Natural killer cell treated with Interleukin-12 subunit alpha and Interleukin-12 subunit beta and Interleukin-15 and Interleukin-18, amount 100 ng/mL, for 72 hours (primary cell): Measurements from ENCODE around the gene MTCL1. TPM values are rescaled to one million over a fixed set of nuclear protein-coding genes. Genes with fewer than 3 reads are reported as not detected.

Experiments
- ATAC-seq, 2 donors: fragments of 150-1000 bp; cut with Tn5 transposase in 1 of 2; sonication (Bioruptor Pico), chemical (Tn5 transposase) in 1 of 2; 2 replicates each; pipeline ENCODE4 v1.10.0; 2021
- DNase-seq: peaks from one replicate; pipeline ENCODE4 v3.0.0; 2022; ENCODE audit warnings: low spot score
- H3K27ac Mint-ChIP-seq, 2 donors: 1 replicate in 1 of 2; 2 replicates in 1 of 2; pipeline ENCODE4 v1.8.0; 2022; ENCODE audit warnings: mixed read lengths in 2 of 2, mild to moderate bottlenecking in 1 of 2, moderate library complexity in 1 of 2
- H3K27me3 Mint-ChIP-seq, 2 donors: 1 replicate in 1 of 2; 2 replicates in 1 of 2; pipeline ENCODE4 v1.8.0; 2022; ENCODE audit warnings: mixed read lengths in 2 of 2
- H3K36me3 Mint-ChIP-seq: one replicate; pipeline ENCODE4 v1.8.0; 2022; ENCODE audit warnings: mixed read lengths
- H3K4me1 Mint-ChIP-seq, 2 donors: 1 replicate in 1 of 2; 2 replicates in 1 of 2; pipeline ENCODE4 v1.8.0; 2022; ENCODE audit warnings: low read depth in 2 of 2, mixed read lengths in 2 of 2, mild to moderate bottlenecking in 1 of 2
- H3K4me3 Mint-ChIP-seq: one replicate; pipeline ENCODE4 v1.8.0; 2022; ENCODE audit warnings: mixed read lengths
- H3K9me3 Mint-ChIP-seq: 2 replicates; pipeline ENCODE4 v1.8.0; 2022; ENCODE audit warnings: mixed read lengths
- total RNA-seq, 2 donors: library from RNA; stranded (reverse); gene quantifications; one replicate each; pipeline ENCODE4 v1.2.3, GENCODE V29; 2022

MTCL1 gene
- total RNA-seq, 2 donors from 2014 or later, result 0.38 to 0.50 TPM

- Mint-ChIP-seq H3K27ac (no peak overlapping the region), H3K36me3 (no peaks in the 10 kb centered on the region), H3K27me3 (peaks cover 9 to 18% of the 10 kb centered on the region in 2 donors), H3K9me3 (peaks cover 6% of the 10 kb centered on the region), H3K4me3 (no peak overlapping the region), H3K4me1 (no peaks in the 10 kb centered on the region)
- DNase-seq (no peak), ATAC-seq (no peak)
Observed at GRCh38 chr18:8834881-8835280, 129.5 kb downstream of the MTCL1 start.

- peaks cover 9 to 13% of the 10 kb centered on the region in 2 donors for H3K27me3 Mint-ChIP-seq
- H3K36me3 Mint-ChIP-seq, result no peaks in the 10 kb centered on the region
- no peak for ATAC-seq
- no peak overlapping the region for H3K27ac Mint-ChIP-seq
- peaks cover 6% of the 10 kb centered on the region for H3K9me3 Mint-ChIP-seq
- H3K4me1 Mint-ChIP-seq, result no peaks in the 10 kb centered on the region
- DNase-seq, result no peak
- H3K4me3 Mint-ChIP-seq, result no peak overlapping the region
Observed at GRCh38 chr18:8835521-8835953, 130.2 kb downstream of the MTCL1 start.

- Mint-ChIP-seq H3K4me3 (no peak overlapping the region), H3K4me1 (no peaks in the 10 kb centered on the region), H3K27me3 (peaks cover 7 to 10% of the 10 kb centered on the region in 2 donors), H3K36me3 (no peaks in the 10 kb centered on the region), H3K27ac (no peak overlapping the region), H3K9me3 (peaks cover 4% of the 10 kb centered on the region)
- ATAC-seq, result no peak
- DNase-seq, result no peak
Observed at GRCh38 chr18:8839281-8839680, 133.9 kb downstream of the MTCL1 start.

- Mint-ChIP-seq H3K9me3 (no peaks in the 10 kb centered on the region), H3K4me3 (no peak overlapping the region), H3K27me3 (peaks cover under 1 to 6% of the 10 kb centered on the region in 2 donors), H3K36me3 (no peaks in the 10 kb centered on the region), H3K4me1 (no peaks in the 10 kb centered on the region), H3K27ac (no peak overlapping the region)
- ATAC-seq (no peak), DNase-seq (no peak)
Observed at GRCh38 chr18:8841781-8842485, 136.6 kb downstream of the MTCL1 start.

GRCh38 chr18:8842506-8842905 lies 137.2 kb downstream of the MTCL1 start:
- Mint-ChIP-seq H3K4me1 (no peaks in the 10 kb centered on the region), H3K4me3 (no peak overlapping the region)
- no peak for ATAC-seq

GRCh38 chr18:8843005-8843404 lies 137.6 kb downstream of the MTCL1 start:
- Mint-ChIP-seq H3K4me3 (no peak overlapping the region), H3K4me1 (no peaks in the 10 kb centered on the region), H3K9me3 (no peaks in the 10 kb centered on the region), H3K27me3 (peaks cover 6 to 8% of the 10 kb centered on the region in 2 donors), H3K36me3 (no peaks in the 10 kb centered on the region), H3K27ac (no peak overlapping the region)
- DNase-seq (no peak), ATAC-seq (no peak)

More at GRCh38 chr18:8842506-8842905, 137.2 kb downstream of the MTCL1 start:
- no peak overlapping the region for H3K27ac Mint-ChIP-seq
- H3K9me3 Mint-ChIP-seq, result no peaks in the 10 kb centered on the region
- peaks cover 6 to 8% of the 10 kb centered on the region in 2 donors for H3K27me3 Mint-ChIP-seq
- no peak for DNase-seq
- H3K36me3 Mint-ChIP-seq, result no peaks in the 10 kb centered on the region

GRCh38 chr18:8844721-8845148 lies 139.4 kb downstream of the MTCL1 start:
- Mint-ChIP-seq H3K27me3 (peaks cover 6 to 15% of the 10 kb centered on the region in 2 donors), H3K4me3 (no peak overlapping the region), H3K36me3 (no peaks in the 10 kb centered on the region), H3K4me1 (no peaks in the 10 kb centered on the region), H3K27ac (no peak overlapping the region), H3K9me3 (no peaks in the 10 kb centered on the region)
- ATAC-seq, result no peak
- DNase-seq, result no peak

GRCh38 chr18:8845506-8845905 lies 140.2 kb downstream of the MTCL1 start:
- H3K27ac Mint-ChIP-seq, result no peak overlapping the region
- no peaks in the 10 kb centered on the region for H3K9me3 Mint-ChIP-seq
- no peak overlapping the region for H3K4me3 Mint-ChIP-seq
- H3K27me3 Mint-ChIP-seq, result peaks cover 6 to 18% of the 10 kb centered on the region in 2 donors
- no peaks in the 10 kb centered on the region for H3K36me3 Mint-ChIP-seq
- H3K4me1 Mint-ChIP-seq, result no peaks in the 10 kb centered on the region
- ATAC-seq (no peak), DNase-seq (no peak)

- Mint-ChIP-seq H3K36me3 (no peaks in the 10 kb centered on the region), H3K27me3 (peaks cover 6 to 21% of the 10 kb centered on the region in 2 donors), H3K4me1 (no peaks in the 10 kb centered on the region), H3K27ac (no peak overlapping the region), H3K4me3 (no peak overlapping the region), H3K9me3 (no peaks in the 10 kb centered on the region)
- DNase-seq (no peak), ATAC-seq (no peak)
Observed at GRCh38 chr18:8847066-8847755, 141.9 kb downstream of the MTCL1 start.

GRCh38 chr18:8847900-8848299 lies 142.5 kb downstream of the MTCL1 start:
- ATAC-seq, result no peak
- DNase-seq, result no peak
- Mint-ChIP-seq H3K27me3 (peaks cover 6 to 21% of the 10 kb centered on the region in 2 donors), H3K4me1 (no peaks in the 10 kb centered on the region), H3K9me3 (no peaks in the 10 kb centered on the region), H3K36me3 (no peaks in the 10 kb centered on the region), H3K4me3 (no peak overlapping the region), H3K27ac (no peak overlapping the region)

GRCh38 chr18:8848541-8848940 lies 143.2 kb downstream of the MTCL1 start:
- DNase-seq (no peak), ATAC-seq (no peak)
- no peak overlapping the region for H3K27ac Mint-ChIP-seq
- no peak overlapping the region for H3K4me3 Mint-ChIP-seq
- H3K9me3 Mint-ChIP-seq, result no peaks in the 10 kb centered on the region
- no peaks in the 10 kb centered on the region for H3K36me3 Mint-ChIP-seq
- H3K27me3 Mint-ChIP-seq, result peaks cover 6 to 21% of the 10 kb centered on the region in 2 donors
- no peaks in the 10 kb centered on the region for H3K4me1 Mint-ChIP-seq

GRCh38 chr18:8849696-8850095 lies 144.3 kb downstream of the MTCL1 start:
- Mint-ChIP-seq H3K27ac (no peak overlapping the region), H3K4me1 (no peaks in the 10 kb centered on the region), H3K27me3 (peaks cover 17 to 28% of the 10 kb centered on the region in 2 donors), H3K4me3 (no peak overlapping the region), H3K9me3 (no peaks in the 10 kb centered on the region), H3K36me3 (no peaks in the 10 kb centered on the region)
- no peak for ATAC-seq
- no peak for DNase-seq

GRCh38 chr18:8851659-8852058 lies 146.3 kb downstream of the MTCL1 start:
- H3K4me3 Mint-ChIP-seq, result no peak overlapping the region
- no peak for ATAC-seq
- no peak for DNase-seq
- no peaks in the 10 kb centered on the region for H3K4me1 Mint-ChIP-seq
- H3K27ac Mint-ChIP-seq, result no peak overlapping the region
- no peaks in the 10 kb centered on the region for H3K36me3 Mint-ChIP-seq
- no peaks in the 10 kb centered on the region for H3K9me3 Mint-ChIP-seq
- peaks cover 21 to 24% of the 10 kb centered on the region in 2 donors for H3K27me3 Mint-ChIP-seq

GRCh38 chr18:8854550-8854949 lies 149.2 kb downstream of the MTCL1 start:
- no peak for ATAC-seq
- no peaks in the 10 kb centered on the region for H3K4me1 Mint-ChIP-seq
- DNase-seq, result no peak
- no peak overlapping the region for H3K27ac Mint-ChIP-seq
- H3K27me3 Mint-ChIP-seq, result peaks cover 12 to 15% of the 10 kb centered on the region in 2 donors
- H3K36me3 Mint-ChIP-seq, result no peaks in the 10 kb centered on the region
- no peaks in the 10 kb centered on the region for H3K9me3 Mint-ChIP-seq
- H3K4me3 Mint-ChIP-seq, result no peak overlapping the region
